T1000 (cell line): ENCODE data around the gene BCAS3.
"Not testable (repeated sequence)": the region's sequence is repeated elsewhere in the genome, so short reads cannot be mapped to it uniquely, and the experiment has no call there.

Experiments
- DNase-seq: peaks from one replicate; lab custom pipeline; 2025; ENCODE audit warnings: mixed read lengths; lab: John Stamatoyannopoulos, UW

BCAS3 gene

GRCh38 chr17:60887614-60888028 is 210.0 kb downstream of the BCAS3 start:
- DNase-seq: no peak

GRCh38 chr17:60888812-60889709 is 211.4 kb downstream of the BCAS3 start:
- DNase-seq: no peak

- no peak for DNase-seq
Observed at GRCh38 chr17:60891149-60891548, 213.5 kb downstream of the BCAS3 start.

GRCh38 chr17:60893475-60893874 is 215.8 kb downstream of the BCAS3 start:
- no peak for DNase-seq

- no peak for DNase-seq
Observed at GRCh38 chr17:60896996-60897395, 219.3 kb downstream of the BCAS3 start.

- no peak for DNase-seq
Observed at GRCh38 chr17:60899115-60899514, 221.5 kb downstream of the BCAS3 start.

- DNase-seq: no peak
Observed at GRCh38 chr17:60900688-60901087, 223.0 kb downstream of the BCAS3 start.

GRCh38 chr17:60901242-60901641 is 223.6 kb downstream of the BCAS3 start:
- no peak for DNase-seq

GRCh38 chr17:60901806-60902205 is 224.2 kb downstream of the BCAS3 start:
- DNase-seq: no peak

GRCh38 chr17:60902399-60902798 is 224.7 kb downstream of the BCAS3 start:
- DNase-seq: no peak

- DNase-seq: no peak
Observed at GRCh38 chr17:60904582-60904981, 226.9 kb downstream of the BCAS3 start.

GRCh38 chr17:60905709-60906108 is 228.1 kb downstream of the BCAS3 start:
- no peak for DNase-seq

- DNase-seq: no peak
Observed at GRCh38 chr17:60908324-60908723, 230.7 kb downstream of the BCAS3 start.

- no peak for DNase-seq
Observed at GRCh38 chr17:60909405-60909804, 231.8 kb downstream of the BCAS3 start.

- no peak for DNase-seq
Observed at GRCh38 chr17:60910415-60910814, 232.8 kb downstream of the BCAS3 start.

GRCh38 chr17:60914078-60914477 is 236.4 kb downstream of the BCAS3 start:
- DNase-seq: no peak

- no peak for DNase-seq
Observed at GRCh38 chr17:60916043-60916442, 238.4 kb downstream of the BCAS3 start.

GRCh38 chr17:60920107-60920506 is 242.5 kb downstream of the BCAS3 start:
- no peak for DNase-seq

GRCh38 chr17:60923000-60923399 is 245.3 kb downstream of the BCAS3 start:
- DNase-seq: no peak

GRCh38 chr17:60926466-60927183 is 249.0 kb downstream of the BCAS3 start:
- DNase-seq: no peak

GRCh38 chr17:60933739-60934138 is 256.1 kb downstream of the BCAS3 start:
- no peak for DNase-seq

GRCh38 chr17:60934723-60935122 is 257.1 kb downstream of the BCAS3 start:
- no peak for DNase-seq

GRCh38 chr17:60935991-60936390 is 258.3 kb downstream of the BCAS3 start:
- not testable (repeated sequence) for DNase-seq
